22Rv1 (cell line): ENCODE results near the gene NPY5R.

Source experiments
- CTCF ChIP-seq: fragments of 450-650 bp; IDR thresholded peaks from 2 replicates; pipeline ENCODE4 v1.5.1; 2017; ENCODE audit warnings: mild to moderate bottlenecking
- ZFX ChIP-seq: fragments of 450-650 bp; IDR thresholded peaks from 2 replicates; pipeline ENCODE4 v1.6.1; 2017; ENCODE audit warnings: antibody characterized with exemption, borderline replicate concordance

DNA sequence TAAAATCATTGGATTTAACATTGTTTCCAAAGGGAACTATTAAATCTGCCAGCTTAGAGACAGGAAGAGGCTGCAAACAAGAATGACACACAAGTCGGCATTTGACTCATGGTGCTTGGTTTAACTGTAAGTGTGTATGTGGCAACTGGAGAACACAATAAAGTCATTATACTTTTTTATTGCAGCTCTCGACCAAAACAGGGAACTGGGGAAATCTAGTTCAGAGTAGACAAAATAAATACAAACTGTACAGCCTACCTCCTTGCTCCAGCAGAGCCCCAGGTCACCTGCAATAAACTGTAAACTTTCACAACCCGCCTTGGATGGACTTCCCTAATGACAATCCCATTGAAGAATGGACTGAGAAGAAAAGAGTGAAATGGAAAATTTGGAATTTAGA, 24.0 kb downstream of the NPY5R start:
- TF ChIP-seq CTCF (no peak), ZFX (no peak)
